T-cell (primary cell): ENCODE data around the gene RABEP1. TPM values are rescaled to one million over a fixed set of nuclear protein-coding genes. Genes with fewer than 3 reads are reported as not detected.

Experiments
- ATAC-seq, 4 experiments: fragments of 200-7000 bp in 3 of 4; fragments of 150-1000 bp in 1 of 4; cut with Tn5 transposase; replicated peaks in 1 of 4; 1 replicate in 3 of 4; 2 replicates in 1 of 4; pipeline ENCODE4 v1.10.0; 2021; ENCODE audit warnings: moderate library complexity in 3 of 4, mild to moderate bottlenecking in 2 of 4, moderate number of reproducible peaks in 1 of 4
- CTCF ChIA-PET, 2 donors: fragments of 300-600 bp; sonication (Branson Sonifier 250); formaldehyde crosslinking; loops; one replicate each; lab custom pipeline; 2022; ENCODE audit warnings: antibody characterized with exemption in 2 of 2; lab: Charles Lee
- POLR2A ChIA-PET, 2 donors: fragments of 300-600 bp; sonication (Branson Sonifier 250); formaldehyde crosslinking; loops; one replicate each; lab custom pipeline; 2022; ENCODE audit warnings: antibody characterized with exemption in 2 of 2; lab: Charles Lee
- DNase-seq, 35 experiments: peaks; one replicate each; pipeline versions ENCODE4 v3.0.0 to v3.0.0-alpha.2; 2013 to 2023
- H3K27ac ChIP-seq: one replicate; pipeline ENCODE4 v1.5.1; 2013; ENCODE audit warnings: low read length
- H3K27me3 ChIP-seq, 2 experiments: replicated peaks in 1 of 2; 1 replicate in 1 of 2; 2 replicates in 1 of 2; pipeline versions ENCODE4 v1.6.1 to v1.7.0; 2013; ENCODE audit warnings: low read length in 1 of 2, mixed read lengths in 1 of 2; ENCODE audit not compliant: control insufficient read depth in 2 of 2, insufficient read depth in 2 of 2; ENCODE audit errors: extremely low read depth in 1 of 2
- H3K36me3 ChIP-seq, 2 donors: 1 replicate in 1 of 2; 2 replicates in 1 of 2; pipeline versions ENCODE4 v1.6.1 to v1.7.0; 2013; ENCODE audit warnings: low read length in 1 of 2; ENCODE audit not compliant: control insufficient read depth in 2 of 2, insufficient read depth in 1 of 2; ENCODE audit errors: extremely low read depth in 1 of 2
- H3K4me1 ChIP-seq, 2 experiments: 1 replicate in 1 of 2; 2 replicates in 1 of 2; pipeline versions ENCODE4 v1.6.1 to v1.7.0; 2013; ENCODE audit warnings: low read length in 2 of 2, mixed read lengths in 1 of 2; ENCODE audit not compliant: insufficient read depth in 2 of 2, control insufficient read depth in 1 of 2; ENCODE audit errors: extremely low read depth in 1 of 2
- H3K4me3 ChIP-seq, 2 donors: 1 replicate in 1 of 2; 2 replicates in 1 of 2; pipeline versions ENCODE4 v1.5.1 to v1.7.0; 2013; ENCODE audit warnings: mild to moderate bottlenecking in 2 of 2, low read length in 1 of 2, moderate library complexity in 1 of 2; ENCODE audit not compliant: control insufficient read depth in 1 of 2; ENCODE audit errors: extremely low read depth in 1 of 2
- H3K9me3 ChIP-seq: 2 replicates; pipeline ENCODE4 v1.7.0; 2013
- H3K27ac Mint-ChIP-seq, 2 donors: one replicate each; pipeline ENCODE4 v1.8.0; 2020 to 2021; ENCODE audit warnings: mild to moderate bottlenecking in 2 of 2, mixed read lengths in 2 of 2
- H3K27me3 Mint-ChIP-seq, 2 donors: one replicate each; pipeline ENCODE4 v1.8.0; 2021 to 2022; ENCODE audit warnings: mixed read lengths in 2 of 2
- H3K36me3 Mint-ChIP-seq: one replicate; pipeline ENCODE4 v1.8.0; 2021; ENCODE audit warnings: mixed read lengths
- H3K4me1 Mint-ChIP-seq, 3 donors: one replicate each; pipeline ENCODE4 v1.8.0; 2020 to 2022; ENCODE audit warnings: mixed read lengths in 3 of 3, mild to moderate bottlenecking in 1 of 3
- H3K4me3 Mint-ChIP-seq, 3 donors: one replicate each; pipeline ENCODE4 v1.8.0; 2020 to 2022; ENCODE audit warnings: mild to moderate bottlenecking in 3 of 3, mixed read lengths in 3 of 3, moderate library complexity in 3 of 3
- H3K9me3 Mint-ChIP-seq, 3 donors: one replicate each; pipeline ENCODE4 v1.8.0; 2020 to 2022; ENCODE audit warnings: mixed read lengths in 3 of 3
- WGBS: methylation state at CpG from one replicate; pipeline ENCODE4 v1.1.5; 2013; ENCODE audit warnings: missing lambda C conversion rate; ENCODE audit not compliant: insufficient coverage; 5-methylcytosine and 5-hydroxymethylcytosine counted together
- total RNA-seq, 35 experiments: library from RNA in 6 of 35; stranded (reverse) in 6 of 35; fragments of 120-200 nt in 1 of 35; gene quantifications; one replicate each; pipeline versions ENCODE4 v1.2.1 to v1.2.4 and lab custom pipeline; 2013 to 2026

Gene RABEP1
- total RNA-seq, 5 donors from 2014 or later (not counting 1 experiment from before 2014, with no cell fraction given), result 39.1 to 48.1 (median 47.7) TPM

- CTCF ChIA-PET, result interaction anchor here (0.6 to 0.7 kb wide), 3 partner anchors 9 to 67 kb away, joined by 3 to 4 read pairs (median 3); no protein-coding TSS in a partner anchor
Measured at GRCh38 chr17:5264893-5265292, 17.2 kb upstream of the RABEP1 start.

GRCh38 chr17:5269241-5269960 is 12.7 kb upstream of the RABEP1 start:
- POLR2A ChIA-PET, result no interaction called here
- no peak for ATAC-seq
- peaks cover 0 to 1% of the 10 kb centered on the region in 2 donors for H3K27me3 Mint-ChIP-seq

More at GRCh38 chr17:5264893-5265292, 17.2 kb upstream of the RABEP1 start:
- 69% methylated on average over 3 of the region's 3 CpGs for WGBS
- no peak overlapping the region for H3K4me3 Mint-ChIP-seq
- no peaks in the 10 kb centered on the region for H3K36me3 Mint-ChIP-seq
- Histone ChIP-seq H3K4me1 (no peaks in the 10 kb centered on the region), H3K36me3 (no peaks in the 10 kb centered on the region), H3K27ac (no peak overlapping the region), H3K4me3 (no peak overlapping the region), H3K9me3 (no peaks in the 10 kb centered on the region), H3K27me3 (no peaks in the 10 kb centered on the region)
- H3K27ac Mint-ChIP-seq, result no peak overlapping the region
- POLR2A ChIA-PET, result no interaction called here
- H3K4me1 Mint-ChIP-seq, result peaks cover 0 to 1% (median 0%) of the 10 kb centered on the region in 3 donors
- no peaks in the 10 kb centered on the region for H3K9me3 Mint-ChIP-seq
- ATAC-seq (no peak), DNase-seq (no peak)
- H3K27me3 Mint-ChIP-seq, result no peaks in the 10 kb centered on the region

GRCh38 chr17:5272322-5272721 is 9.8 kb upstream of the RABEP1 start:
- Mint-ChIP-seq H3K27ac (no peak overlapping the region), H3K36me3 (no peaks in the 10 kb centered on the region), H3K4me3 (no peak overlapping the region), H3K9me3 (no peaks in the 10 kb centered on the region), H3K27me3 (peaks cover 0 to 1% of the 10 kb centered on the region in 2 donors), H3K4me1 (no peaks in the 10 kb centered on the region)
- Histone ChIP-seq H3K27ac (no peak overlapping the region), H3K4me1 (no peaks in the 10 kb centered on the region), H3K4me3 (no peak overlapping the region), H3K9me3 (no peaks in the 10 kb centered on the region), H3K36me3 (no peaks in the 10 kb centered on the region), H3K27me3 (no peaks in the 10 kb centered on the region)
- 53% methylated on average over 3 of the region's 6 CpGs for WGBS
- POLR2A ChIA-PET, result interaction anchor here in 1 of 2 donors (0.6 kb wide), 1 partner anchor 1007 kb away, joined by 3 read pairs; no protein-coding TSS in a partner anchor
- CTCF ChIA-PET, result interaction anchor here in 1 of 2 donors (0.6 kb wide), 1 partner anchor 402 kb away, joined by 8 read pairs; no protein-coding TSS in a partner anchor
- ATAC-seq (no peak), DNase-seq (no peak)

More at GRCh38 chr17:5269241-5269960, 12.7 kb upstream of the RABEP1 start:
- Histone ChIP-seq H3K27me3 (no peaks in the 10 kb centered on the region), H3K9me3 (no peaks in the 10 kb centered on the region), H3K4me1 (no peaks in the 10 kb centered on the region), H3K27ac (no peak overlapping the region), H3K36me3 (no peaks in the 10 kb centered on the region), H3K4me3 (no peak overlapping the region)
- Mint-ChIP-seq H3K36me3 (no peaks in the 10 kb centered on the region), H3K9me3 (no peaks in the 10 kb centered on the region), H3K4me1 (peaks cover 0 to 1% (median 0%) of the 10 kb centered on the region in 3 donors), H3K27ac (no peak overlapping the region), H3K4me3 (no peak overlapping the region)
- CTCF ChIA-PET, result interaction anchor here in 1 of 2 donors (0.6 kb wide), 1 partner anchor 44 kb away, joined by 3 read pairs; no protein-coding TSS in a partner anchor
- no peak for DNase-seq
- no CpG with 5 or more reads among the region's 4 CpGs for WGBS

- H3K4me3 Mint-ChIP-seq, result peak overlapping the region; percentile 84 to 92 (median 89)
- no peaks in the 10 kb centered on the region for H3K27me3 Mint-ChIP-seq
- Histone ChIP-seq H3K4me3 (peak overlapping the region; percentile 65 to 72), H3K36me3 (no peaks in the 10 kb centered on the region), H3K27me3 (no peaks in the 10 kb centered on the region), H3K4me1 (peaks cover 23 to 24% of the 10 kb centered on the region in 2 experiments), H3K27ac (no peak overlapping the region), H3K9me3 (no peaks in the 10 kb centered on the region)
- POLR2A ChIA-PET, result no interaction called here
- CTCF ChIA-PET, result no interaction called here
- ATAC-seq (peak in 1 of 4 experiments; percentile 53), DNase-seq (peak in 21 of 35 experiments; percentile 1 to 46 (median 24))
- no peaks in the 10 kb centered on the region for H3K36me3 Mint-ChIP-seq
- peak overlapping the region; percentile 85 to 86 for H3K27ac Mint-ChIP-seq
- peaks cover 37 to 44% (median 40%) of the 10 kb centered on the region in 3 donors for H3K4me1 Mint-ChIP-seq
- WGBS, result 0% methylated on average over 22 of the region's 34 CpGs
- H3K9me3 Mint-ChIP-seq, result no peaks in the 10 kb centered on the region
Measured at GRCh38 chr17:5282642-5283217, 646 bp downstream of the RABEP1 start.

- H3K4me1 Mint-ChIP-seq, result peaks cover 45 to 54% (median 48%) of the 10 kb centered on the region in 3 donors
- H3K4me1 ChIP-seq, result peaks cover 24 to 27% of the 10 kb centered on the region in 2 experiments
- no peaks in the 10 kb centered on the region for H3K27me3 Mint-ChIP-seq
- ATAC-seq (no peak), DNase-seq (no peak)
- no peaks in the 10 kb centered on the region for H3K27me3 ChIP-seq
- no peaks in the 10 kb centered on the region for H3K36me3 ChIP-seq
- H3K27ac Mint-ChIP-seq, result peak overlapping the region in 1 of 2 donors; percentile 39
- H3K36me3 Mint-ChIP-seq, result no peaks in the 10 kb centered on the region
- CTCF ChIA-PET, result interaction anchor here in 1 of 2 donors (0.7 to 0.9 kb wide), 2 partner anchors 18 to 710 kb away, joined by 3 read pairs; no protein-coding TSS in a partner anchor
- H3K9me3 ChIP-seq, result no peaks in the 10 kb centered on the region
- 44% methylated on average over 4 of the region's 5 CpGs for WGBS
- no peaks in the 10 kb centered on the region for H3K9me3 Mint-ChIP-seq
- peak overlapping the region; percentile 84 to 92 (median 89) for H3K4me3 Mint-ChIP-seq
- peak overlapping the region in 1 of 2 donors; percentile 65 for H3K4me3 ChIP-seq
- H3K27ac ChIP-seq, result no peak overlapping the region
- POLR2A ChIA-PET, result interaction anchor here in 1 of 2 donors (0.6 kb wide), 1 partner anchor 14 kb away, joined by 4 read pairs; no protein-coding TSS in a partner anchor
Measured at GRCh38 chr17:5283571-5284315, 1.7 kb downstream of the RABEP1 start.
